HepG2 (cell line): ENCODE results near the gene SLC1A5. TPM values are rescaled to one million over a fixed set of nuclear protein-coding genes. Genes with fewer than 3 reads are reported as not detected.
A peak's percentile ranks its signal among the peaks of the same experiment; 100 is the strongest.

ENCODE experiments used
- ATAC-seq: fragments of 200-7000 bp; cut with Tn5 transposase; 3 replicates; pipeline ENCODE4 v1.9.1; 2020; ENCODE audit warnings: mild to moderate bottlenecking, moderate library complexity
- BruUV-seq: library from RNA; stranded (reverse); fragments of 400-500 nt; replicated peaks from 2 replicates; lab custom pipeline; 2021; lab: Mats Ljungman, UMichigan
- CTCF ChIA-PET: fragments of 300-600 bp; formaldehyde crosslinking; extraction: SDS; loops from one replicate; lab custom pipeline; 2021; ENCODE audit warnings: low total read pairs, inconsistent platforms, low intra/inter-chr PET ratio; lab: Yijun Ruan, JAX
- POLR2A ChIA-PET: fragments of 350-600 bp; sonication (Branson Sonifier 250); formaldehyde crosslinking; loops from one replicate; lab custom pipeline; 2020; ENCODE audit warnings: antibody characterized with exemption, inconsistent platforms; lab: Yijun Ruan, JAX
- DNase-seq: peaks from one replicate; pipeline ENCODE4 v3.0.0-alpha.2; 2015; ENCODE audit warnings: low spot score
- FAIRE-seq: peaks from 3 replicates; lab custom pipeline; 2011; peaks lifted over from hg19 to GRCh38; lab: Jason Lieb, UNC
- H2AFZ ChIP-seq: one replicate; pipeline ENCODE4 v1.6.1; 2011; ENCODE audit warnings: low read length, inconsistent platforms
- H3K27ac ChIP-seq: fragments of 300-600 bp; 3 replicates; pipeline ENCODE4 v1.8.0; 2011; ENCODE audit warnings: mixed run types, mild to moderate bottlenecking, mixed read lengths, low read length, inconsistent platforms; ENCODE audit not compliant: insufficient read depth; ENCODE audit errors: extremely low read length
- H3K27me3 ChIP-seq, 2 experiments: fragments of 200-600 bp in 1 of 2; 2 replicates in 1 of 2; 3 replicates in 1 of 2; pipeline versions ENCODE4 v1.6.0 to v1.8.0; 2011; ENCODE audit warnings: low read length in 2 of 2, mild to moderate bottlenecking in 2 of 2, moderate library complexity in 2 of 2, inconsistent platforms in 1 of 2; ENCODE audit not compliant: insufficient read depth in 2 of 2, control insufficient read depth in 1 of 2
- H3K36me3 ChIP-seq, 2 experiments: fragments of 200-600 bp in 1 of 2; replicated peaks in 1 of 2; 2 replicates in 1 of 2; 3 replicates in 1 of 2; pipeline versions ENCODE4 v1.5.1 to v1.8.0; 2011; ENCODE audit warnings: low read length in 2 of 2, inconsistent platforms in 1 of 2; ENCODE audit not compliant: insufficient read depth in 2 of 2, control insufficient read depth in 1 of 2
- H3K4me1 ChIP-seq: 2 replicates; pipeline ENCODE4 v1.5.1; 2012; ENCODE audit warnings: low read length, inconsistent platforms; ENCODE audit not compliant: insufficient read depth
- H3K4me2 ChIP-seq: 2 replicates; pipeline ENCODE4 v1.6.0; 2011; ENCODE audit warnings: low read depth, low read length, inconsistent platforms
- H3K4me3 ChIP-seq, 3 experiments: fragments of 200-600 bp in 1 of 3; sonication (generic), shearing (Covaris generic) in 1 of 3; replicated peaks in 1 of 3; 2 replicates each; pipeline ENCODE4 v1.5.1; 2011 to 2016; ENCODE audit warnings: low read length in 3 of 3, inconsistent platforms in 2 of 3, low read depth in 2 of 3, mild to moderate bottlenecking in 2 of 3, control low read depth in 1 of 3, mixed read lengths in 1 of 3; ENCODE audit not compliant: insufficient read depth in 1 of 3
- H3K79me2 ChIP-seq: one replicate; pipeline ENCODE4 v1.6.1; 2011; ENCODE audit warnings: low read length, inconsistent platforms; ENCODE audit not compliant: insufficient read depth
- H3K9ac ChIP-seq: 2 replicates; pipeline ENCODE4 v1.6.0; 2011; ENCODE audit warnings: mild to moderate bottlenecking, low read depth, low read length, inconsistent platforms; ENCODE audit not compliant: insufficient read depth
- H3K9me3 ChIP-seq: 2 replicates; pipeline ENCODE4 v1.5.1; 2012; ENCODE audit warnings: mild to moderate bottlenecking, low read length
- H4K20me1 ChIP-seq: 2 replicates; pipeline ENCODE4 v1.6.0; 2011; ENCODE audit warnings: inconsistent platforms, mild to moderate bottlenecking, low read length, moderate library complexity; ENCODE audit not compliant: insufficient read depth
- ELF3 ChIP-seq: IDR thresholded peaks from 2 replicates; pipeline ENCODE4 v1.6.1; 2016; ENCODE audit warnings: missing genetic modification reagents, missing compliant biosample characterization
- FOXA3 ChIP-seq: IDR thresholded peaks from 2 replicates; pipeline ENCODE4 v1.6.1; 2016; ENCODE audit warnings: missing genetic modification reagents, missing compliant biosample characterization
- FOXP1 ChIP-seq, 2 experiments: fragments of 450-650 bp in 1 of 2; IDR thresholded peaks; 2 replicates each; pipeline ENCODE4 v1.6.1; 2017 to 2018; ENCODE audit warnings: antibody characterized with exemption in 1 of 2
- FOXP4 ChIP-seq: sonication (generic); formaldehyde crosslinking; IDR thresholded peaks from 2 replicates; pipeline ENCODE4 v1.4.0; 2020; ENCODE audit warnings: missing genetic modification reagents
- GATA4 ChIP-seq: sonication (generic); IDR thresholded peaks from 2 replicates; pipeline ENCODE4 v1.6.1; 2016; ENCODE audit warnings: antibody characterized with exemption, low read depth, borderline replicate concordance
- KDM2A ChIP-seq: sonication (generic); formaldehyde crosslinking; IDR thresholded peaks from 2 replicates; pipeline ENCODE4 v1.4.0; 2020; ENCODE audit warnings: low read depth, missing genetic modification reagents, borderline replicate concordance
- PCBP2 ChIP-seq: fragments of 200-400 bp; formaldehyde crosslinking; optimal IDR thresholded peaks from 2 replicates; pipeline ENCODE3; 2018; ENCODE audit warnings: low read length, low read depth; ENCODE audit not compliant: poor library complexity, severe bottlenecking
- PPARG ChIP-seq: conservative IDR thresholded peaks from 2 replicates; pipeline ENCODE4 v1.6.1; 2016; ENCODE audit warnings: missing biosample characterization, missing genetic modification reagents
- SAP130 ChIP-seq: IDR thresholded peaks from 2 replicates; pipeline ENCODE4 v1.6.1; 2016; ENCODE audit warnings: low read depth
- SOX13 ChIP-seq, 3 experiments: fragments of 450-650 bp in 1 of 3; sonication (generic) in 1 of 3; formaldehyde crosslinking in 1 of 3; IDR thresholded peaks in 2 of 3; conservative IDR thresholded peaks in 1 of 3; 2 replicates each; pipeline versions ENCODE4 v1.5.0 to v1.6.1; 2016 to 2020; ENCODE audit warnings: antibody characterized with exemption in 1 of 3, mild to moderate bottlenecking in 1 of 3, missing compliant biosample characterization in 1 of 3, missing genetic modification reagents in 1 of 3, moderate library complexity in 1 of 3
- SOX5 ChIP-seq: IDR thresholded peaks from 2 replicates; pipeline ENCODE4 v1.6.1; 2016; ENCODE audit warnings: borderline replicate concordance
- TCF7L2 ChIP-seq: IDR thresholded peaks from 2 replicates; pipeline ENCODE4 v1.6.1; 2011; ENCODE audit warnings: mild to moderate bottlenecking, low read depth, low read length, moderate library complexity
- TIGD3 ChIP-seq: sonication (generic); formaldehyde crosslinking; IDR thresholded peaks from 2 replicates; pipeline ENCODE4 v1.5.1; 2020; ENCODE audit warnings: mild to moderate bottlenecking, missing genetic modification reagents, borderline replicate concordance
- ZNF256 ChIP-seq: sonication (generic); formaldehyde crosslinking; conservative IDR thresholded peaks from 2 replicates; pipeline ENCODE4 v1.4.0; 2020; ENCODE audit warnings: missing genetic modification reagents
- ZNF781 ChIP-seq: sonication (generic); formaldehyde crosslinking; IDR thresholded peaks from 2 replicates; pipeline ENCODE4 v1.5.1; 2020; ENCODE audit warnings: borderline replicate concordance, mild to moderate bottlenecking, missing genetic modification reagents; ENCODE audit errors: not compliant biosample characterization
- WGBS: methylation state at CpG from one replicate; pipeline ENCODE4 v1.1.6; 2017; ENCODE audit warnings: low lambda C conversion rate; 5-methylcytosine and 5-hydroxymethylcytosine counted together
- in situ Hi-C: cut with HindIII; loops from 2 replicates; pipeline ENCODE4 v1.10.0; 2017; ENCODE audit warnings: low pct_unique_long_range_greater_than_20kb; ENCODE audit not compliant: extremely low pct_ligation_motif_present
- intact Hi-C: fragments of 100-400 bp; cut with micrococcal nuclease; formaldehyde crosslinking; loops from one replicate; pipeline ENCODE4 v1.10.0; 2022; ENCODE audit not compliant: unreplicated experiment
- polyA plus RNA-seq, 8 experiments: library from polyadenylated mRNA; depleted of rRNA in 3 of 8; stranded (reverse) in 7 of 8; unstranded in 1 of 8; fragments of >200 nt; fragmentation: Illumina TruSeq in 4 of 8; extraction: Trizol in 4 of 8; gene quantifications; 2 replicates each; pipeline versions ENCODE4 v1.2.1 to v1.2.3, GENCODE V29; 2011 to 2016; ENCODE audit warnings: low read depth in 4 of 8, missing spikeins in 1 of 8, mixed read lengths in 1 of 8; ENCODE audit not compliant: insufficient read depth in 1 of 8
- total RNA-seq, 5 experiments: library from RNA; depleted of rRNA; stranded (reverse); fragments of >200 nt; fragmentation: Illumina TruSeq; extraction: Trizol; gene quantifications; 2 replicates each; pipeline ENCODE4 v1.2.3, GENCODE V29; 2016; ENCODE audit warnings: low read depth in 1 of 5
- TF ChIP-seq, protein P1 (sequence below): IDR thresholded peaks from 2 replicates; pipeline ENCODE4 v1.4.0; 2020; ENCODE audit warnings: mild to moderate bottlenecking, missing genetic modification reagents

SLC1A5 gene
- total and polyA plus RNA-seq, 2 of the 13 experiments (the other 11 are each of a cell fraction or from before 2014, with no cell fraction given), result 120 to 159 TPM

- intact Hi-C loops, result no loop called here
- peak; percentile 56 for DNase-seq
- no TSS peak for BruUV-seq
- ATAC-seq, result peak; percentile 34; the same call in 2 of the 3 replicates
- in situ Hi-C loops, result no loop called here
- Histone ChIP-seq H3K79me2 (no peaks in the 10 kb centered on the region), H3K27me3 (peaks cover 0 to 12% of the 10 kb centered on the region in 2 experiments; a peak in 4 of 5 replicates), H3K9ac (no peak overlapping the region), H3K36me3 (no peaks in the 10 kb centered on the region), H3K4me1 (peaks cover 44% of the 10 kb centered on the region), H3K4me2 (peak overlapping the region; percentile 72), H3K27ac (no peak overlapping the region), H4K20me1 (no peaks in the 10 kb centered on the region), H2AFZ (no peak overlapping the region), H3K9me3 (no peaks in the 10 kb centered on the region), H3K4me3 (peak overlapping the region in 1 of 3 experiments; percentile 58; a peak in 1 of 6 replicates)
- POLR2A ChIA-PET, result interaction anchor here (1.3 to 1.7 kb wide), 2 partner anchors 25 to 26 kb away, joined by 3 read pairs; partner anchors contain the start of gene SLC1A5
- no peak for FAIRE-seq
- CTCF ChIA-PET, result no interaction called here
- 1% methylated on average over 7 of the region's 7 CpGs for WGBS
- TF ChIP-seq ELF3 (CRISPR knock-in tag) (0 out of 2 replicates have a peak, but pooled peaks have one; percentile 27), TIGD3 (no peak), ZNF256 (CRISPR knock-in tag) (no peak), SOX5 (peak; percentile 39; the same call in 1 of the 2 replicates), FOXA3 (CRISPR knock-in tag) (0 out of 2 replicates have a peak, but pooled peaks have one; percentile 14), TCF7L2 (no peak), GATA4 (no peak), SOX13 (IDR thresholded peaks at IDR 0.05) (no peak), SOX13 (CRISPR knock-in tag; conservative IDR thresholded peaks at IDR 0.05 in 1 of 2, IDR thresholded peaks at IDR 0.05 in 1 of 2) (0 out of 4 replicates have a peak, but pooled peaks of 1 of the 2 experiments have one; percentile 29), FOXP1 (IDR thresholded peaks at IDR 0.05) (no peak), FOXP1 (CRISPR knock-in tag; IDR thresholded peaks at IDR 0.05) (peak; percentile 43; the same call in 1 of the 2 replicates), ZNF781 (no peak), SAP130 (CRISPR knock-in tag) (peak; percentile 42; the same call in 1 of the 2 replicates), FOXP4 (CRISPR knock-in tag) (0 out of 2 replicates have a peak, but pooled peaks have one; percentile 36), PCBP2 (peak; percentile 11), KDM2A (no peak), PPARG (CRISPR knock-in tag) (no peak)
- TF ChIP-seq, protein P1, sequence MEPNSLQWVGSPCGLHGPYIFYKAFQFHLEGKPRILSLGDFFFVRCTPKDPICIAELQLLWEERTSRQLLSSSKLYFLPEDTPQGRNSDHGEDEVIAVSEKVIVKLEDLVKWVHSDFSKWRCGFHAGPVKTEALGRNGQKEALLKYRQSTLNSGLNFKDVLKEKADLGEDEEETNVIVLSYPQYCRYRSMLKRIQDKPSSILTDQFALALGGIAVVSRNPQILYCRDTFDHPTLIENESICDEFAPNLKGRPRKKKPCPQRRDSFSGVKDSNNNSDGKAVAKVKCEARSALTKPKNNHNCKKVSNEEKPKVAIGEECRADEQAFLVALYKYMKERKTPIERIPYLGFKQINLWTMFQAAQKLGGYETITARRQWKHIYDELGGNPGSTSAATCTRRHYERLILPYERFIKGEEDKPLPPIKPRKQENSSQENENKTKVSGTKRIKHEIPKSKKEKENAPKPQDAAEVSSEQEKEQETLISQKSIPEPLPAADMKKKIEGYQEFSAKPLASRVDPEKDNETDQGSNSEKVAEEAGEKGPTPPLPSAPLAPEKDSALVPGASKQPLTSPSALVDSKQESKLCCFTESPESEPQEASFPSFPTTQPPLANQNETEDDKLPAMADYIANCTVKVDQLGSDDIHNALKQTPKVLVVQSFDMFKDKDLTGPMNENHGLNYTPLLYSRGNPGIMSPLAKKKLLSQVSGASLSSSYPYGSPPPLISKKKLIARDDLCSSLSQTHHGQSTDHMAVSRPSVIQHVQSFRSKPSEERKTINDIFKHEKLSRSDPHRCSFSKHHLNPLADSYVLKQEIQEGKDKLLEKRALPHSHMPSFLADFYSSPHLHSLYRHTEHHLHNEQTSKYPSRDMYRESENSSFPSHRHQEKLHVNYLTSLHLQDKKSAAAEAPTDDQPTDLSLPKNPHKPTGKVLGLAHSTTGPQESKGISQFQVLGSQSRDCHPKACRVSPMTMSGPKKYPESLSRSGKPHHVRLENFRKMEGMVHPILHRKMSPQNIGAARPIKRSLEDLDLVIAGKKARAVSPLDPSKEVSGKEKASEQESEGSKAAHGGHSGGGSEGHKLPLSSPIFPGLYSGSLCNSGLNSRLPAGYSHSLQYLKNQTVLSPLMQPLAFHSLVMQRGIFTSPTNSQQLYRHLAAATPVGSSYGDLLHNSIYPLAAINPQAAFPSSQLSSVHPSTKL, result peak; percentile 14; the same call in 1 of the 2 replicates
Observed at GRCh38 chr19:46813839-46814358, 25.5 kb upstream of the SLC1A5 start.
